NOMO-1 (cell line): ENCODE measurements around the gene KCNK17.
A peak's percentile ranks its signal among the peaks of the same experiment; 100 is the strongest.

Experiments used
- DNase-seq, 2 experiments: peaks; one replicate each; lab custom pipeline; 2025; ENCODE audit not compliant: unreplicated experiment in 2 of 2; lab: John Stamatoyannopoulos, UW

The KCNK17 gene

DNA sequence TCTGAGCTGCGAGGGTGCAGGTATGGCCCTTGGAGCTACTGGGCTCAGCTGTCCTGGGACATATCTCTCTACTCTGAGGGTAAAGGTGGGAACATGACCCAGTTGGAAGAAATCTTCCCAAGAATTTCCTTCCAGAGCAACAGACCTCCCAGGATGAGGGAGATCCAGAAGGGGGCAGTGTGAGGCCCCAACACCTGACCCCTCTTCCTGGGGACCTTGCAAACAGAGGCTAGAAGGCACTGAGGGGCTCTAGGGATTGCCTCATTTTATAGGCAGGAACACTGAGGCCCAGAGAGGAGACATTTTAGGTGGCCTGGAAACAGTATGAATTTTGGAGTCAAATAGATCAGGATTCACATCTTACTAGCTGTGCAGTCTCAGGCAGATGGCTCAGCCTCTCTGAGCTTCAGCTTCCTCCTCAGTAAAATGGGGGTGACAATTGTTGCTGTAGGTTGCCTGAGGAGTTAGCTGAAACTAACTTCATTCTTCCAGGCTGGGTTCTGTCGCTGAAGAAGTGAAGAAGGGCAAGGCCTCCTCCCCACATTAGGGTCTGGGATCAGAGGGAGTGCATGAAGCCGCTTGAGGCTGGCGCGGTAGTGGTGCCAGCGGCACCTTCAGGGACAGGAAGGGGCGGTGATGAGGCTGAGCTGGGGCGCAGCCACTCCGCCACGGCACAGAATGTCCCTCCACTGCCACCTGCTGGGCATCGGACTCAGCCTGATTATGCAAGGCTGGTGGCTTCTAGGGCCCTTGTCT is 11.4 kb downstream of the KCNK17 start:
- DNase-seq: peak; percentile 82 to 87

GRCh38 chr6:39302011-39302410 is 12.2 kb downstream of the KCNK17 start:
- no peak for DNase-seq

GRCh38 chr6:39301606-39302005 is 12.6 kb downstream of the KCNK17 start:
- no peak for DNase-seq

- no peak for DNase-seq
These were observed 13.5 kb downstream of the KCNK17 start for GRCh38 chr6:39300739-39301138.

- no peak for DNase-seq
These were observed 16.2 kb downstream of the KCNK17 start for GRCh38 chr6:39298061-39298460.

DNA sequence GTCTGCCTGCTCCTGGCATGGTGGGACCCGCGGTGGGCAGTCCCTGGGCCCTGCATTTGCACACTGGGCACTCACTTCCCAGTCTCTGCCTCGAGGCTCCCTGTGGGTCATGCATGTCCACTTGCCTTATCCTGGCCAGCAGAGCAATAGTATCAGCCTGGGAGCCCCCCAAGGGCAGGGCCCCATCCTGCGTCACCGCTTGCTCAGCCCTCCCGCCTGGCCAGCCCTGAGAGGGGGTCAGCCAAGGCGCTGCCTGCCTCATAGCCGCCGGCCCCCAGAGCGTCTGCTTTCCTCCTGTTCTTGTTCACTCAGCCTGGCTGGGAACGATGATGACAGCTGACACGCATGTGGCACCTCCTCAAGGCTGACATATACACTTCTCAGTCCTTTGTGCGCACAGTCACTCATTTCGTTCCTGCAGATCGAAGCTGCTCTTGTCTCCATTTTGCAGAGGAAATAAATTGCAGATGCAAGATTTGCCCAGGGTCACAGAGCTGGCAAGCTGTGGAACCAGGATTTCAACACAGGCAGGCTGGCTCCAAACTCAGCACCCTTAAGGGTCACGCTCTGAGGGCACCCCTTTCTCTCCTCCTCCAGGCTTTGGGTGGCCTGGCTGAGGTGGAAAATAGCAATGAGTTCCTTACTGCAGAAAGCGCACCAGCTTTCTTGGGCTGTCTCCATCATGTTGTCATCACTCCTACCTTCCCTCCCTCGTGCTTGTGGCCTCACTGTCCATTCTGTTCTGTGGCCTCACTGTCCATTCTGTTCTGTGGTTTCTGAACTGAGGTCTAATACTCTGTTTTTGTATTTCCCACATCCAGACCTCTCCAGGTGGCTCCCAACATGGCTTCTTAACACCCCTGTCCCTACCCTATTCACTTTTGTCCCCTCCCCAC is 17.2 kb downstream of the KCNK17 start:
- no peak for DNase-seq

- no peak for DNase-seq
These were observed 18.6 kb downstream of the KCNK17 start for GRCh38 chr6:39295611-39296011.

- DNase-seq: no peak
These were observed 19.3 kb downstream of the KCNK17 start for GRCh38 chr6:39294899-39295298.

DNA sequence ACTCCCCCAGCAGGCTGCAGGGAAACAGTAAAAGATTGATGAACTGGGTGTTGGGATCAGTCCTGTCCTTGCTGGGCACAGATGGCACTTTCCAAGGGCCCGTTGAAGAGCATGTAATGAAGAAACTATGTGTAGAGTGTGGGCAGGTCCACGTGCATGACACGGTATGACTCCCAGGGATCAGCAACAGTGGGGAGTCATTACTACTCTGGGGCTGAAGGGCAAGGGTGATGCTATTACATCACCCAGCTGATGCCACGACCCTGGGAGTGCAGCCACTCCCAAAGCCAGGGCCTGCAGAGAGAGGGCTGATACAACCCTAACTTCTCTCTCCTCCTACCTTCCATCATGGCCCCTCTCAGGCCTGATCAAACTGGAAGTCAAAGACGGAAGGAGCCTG is 20.1 kb downstream of the KCNK17 start:
- DNase-seq: no peak

DNA sequence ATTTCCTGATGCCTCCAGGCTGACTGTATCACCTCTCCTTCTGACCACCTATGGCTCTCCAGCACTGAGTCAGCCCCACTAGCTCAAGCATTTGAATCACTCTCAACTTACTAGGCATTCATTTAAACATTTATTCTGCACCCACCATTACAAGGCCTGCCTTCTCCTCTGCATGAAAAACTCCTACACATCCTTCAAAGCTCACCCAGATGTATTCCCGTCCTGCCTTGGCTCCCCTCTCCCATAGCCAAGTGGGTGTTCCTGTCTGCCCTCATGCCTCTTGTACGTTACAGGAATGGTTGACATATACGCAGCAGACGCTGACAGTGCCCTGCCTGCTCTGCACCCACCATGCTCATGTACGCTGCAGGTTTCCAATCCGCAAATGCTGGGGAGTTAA is 21.6 kb downstream of the KCNK17 start:
- no peak for DNase-seq

DNA sequence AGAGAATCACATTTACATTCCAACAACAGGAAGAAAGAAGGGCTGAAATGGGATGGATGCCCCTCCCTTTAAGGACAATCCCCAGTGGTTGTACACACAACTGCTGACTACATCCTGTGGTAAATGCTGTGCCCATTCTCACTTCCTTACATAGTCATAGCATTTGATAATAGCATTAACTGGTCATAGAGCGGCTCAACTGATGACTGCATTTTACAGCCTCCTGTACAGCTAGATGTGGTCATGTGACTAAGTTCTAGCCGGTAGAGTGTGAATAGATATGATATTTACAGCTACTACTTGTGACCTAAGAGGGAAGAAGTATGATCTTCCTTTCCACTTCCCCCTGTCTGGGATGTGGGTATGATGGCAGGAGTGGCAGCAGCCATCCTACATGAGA is 24.7 kb downstream of the KCNK17 start:
- peak in 1 of 2 experiments; percentile 21 for DNase-seq

DNA sequence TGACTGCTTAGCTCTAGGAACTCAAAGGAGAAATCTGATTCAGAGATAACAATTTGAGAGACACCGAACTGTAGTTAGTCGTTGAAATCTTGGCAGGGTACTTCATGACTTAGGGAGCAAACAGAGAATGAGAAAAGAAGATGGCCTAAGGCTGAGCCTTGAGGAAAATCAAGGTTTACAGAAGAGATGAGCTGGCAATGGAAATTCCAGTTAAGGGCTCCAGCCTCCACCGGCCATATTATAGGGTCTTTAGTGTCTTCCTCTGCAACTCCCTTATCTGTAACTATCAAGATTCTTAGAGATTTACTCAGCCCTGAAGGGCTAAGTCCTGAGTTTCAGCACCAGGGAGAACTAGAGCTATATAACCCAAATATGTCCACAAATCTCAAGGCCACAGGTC is 26.6 kb downstream of the KCNK17 start:
- DNase-seq: no peak

DNA sequence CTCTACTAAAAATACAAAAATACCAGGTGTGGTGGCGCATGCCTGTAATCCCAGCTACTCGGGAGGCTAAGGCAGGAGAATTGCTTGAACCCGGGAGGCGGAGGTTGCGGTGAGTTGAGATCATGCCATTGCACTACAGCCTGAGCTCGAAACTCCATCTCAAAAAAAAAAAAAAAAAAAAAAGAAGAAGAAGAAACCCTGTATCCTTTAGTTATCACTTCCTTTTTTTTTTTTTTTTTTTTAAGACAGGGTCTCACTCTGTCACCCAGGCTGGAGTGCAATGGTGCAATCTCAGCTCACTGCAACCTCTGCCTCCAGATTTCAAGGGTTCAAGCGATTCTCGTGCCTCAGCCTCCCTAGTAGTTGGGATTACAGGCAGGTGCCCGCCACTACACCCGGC is 27.6 kb downstream of the KCNK17 start:
- peak in 1 of 2 experiments; percentile 38 for DNase-seq

DNA sequence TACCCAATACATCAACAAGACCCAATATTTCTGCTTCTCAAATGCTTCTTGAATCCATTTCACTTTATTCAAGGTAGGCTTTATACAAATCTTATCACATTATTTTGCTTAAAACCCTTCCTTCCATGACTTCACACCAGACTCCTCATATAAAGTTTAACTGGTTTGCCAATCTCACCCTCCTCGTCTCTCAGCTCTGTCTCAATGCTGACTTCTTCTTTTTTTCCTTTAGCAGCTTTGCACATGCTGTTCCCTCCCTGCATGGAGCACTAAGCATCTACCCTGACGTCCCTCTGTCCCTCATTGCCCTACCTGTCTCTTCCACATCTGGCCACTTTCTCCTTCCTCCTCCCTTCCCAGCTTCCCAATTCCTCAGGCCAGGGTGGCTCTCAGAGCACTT is 31.4 kb downstream of the KCNK17 start:
- DNase-seq: peak in 1 of 2 experiments; percentile 57

DNA sequence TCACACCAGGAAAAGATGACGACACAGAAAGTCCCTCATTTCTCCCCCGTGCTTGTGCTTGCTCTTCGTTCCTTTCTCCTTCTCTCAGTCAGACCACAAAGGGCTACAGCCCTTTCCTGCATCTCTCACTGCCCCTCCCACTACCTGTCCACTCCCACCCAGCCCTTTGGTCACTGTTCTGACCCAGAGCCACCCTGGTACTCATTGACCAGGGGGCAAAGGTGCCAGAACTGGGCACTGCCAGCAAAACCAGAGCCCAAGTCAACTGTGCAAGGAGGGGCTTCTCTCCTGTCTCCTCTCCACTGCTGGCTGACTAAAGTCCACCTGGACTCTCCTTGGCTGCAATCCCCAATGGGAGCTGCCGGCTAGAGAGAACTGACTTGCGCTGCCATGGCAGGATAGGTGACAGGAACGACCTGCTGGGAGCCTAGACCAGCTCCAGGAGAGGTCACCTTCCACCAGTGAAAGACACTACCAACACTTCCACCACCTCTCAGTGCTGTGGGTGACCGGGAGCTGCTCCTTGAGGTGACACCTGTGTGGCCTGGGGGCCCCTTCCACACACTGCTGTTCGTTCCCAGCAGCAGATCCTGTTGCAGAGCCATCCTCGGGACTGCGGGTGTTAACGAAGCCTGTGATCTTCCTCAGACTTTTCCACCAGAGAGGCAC is 32.8 kb downstream of the KCNK17 start:
- DNase-seq: no peak

GRCh38 chr6:39280247-39280731 is 33.9 kb downstream of the KCNK17 start:
- DNase-seq: no peak

- no peak for DNase-seq
These were observed 34.7 kb downstream of the KCNK17 start for GRCh38 chr6:39279539-39279938.

DNA sequence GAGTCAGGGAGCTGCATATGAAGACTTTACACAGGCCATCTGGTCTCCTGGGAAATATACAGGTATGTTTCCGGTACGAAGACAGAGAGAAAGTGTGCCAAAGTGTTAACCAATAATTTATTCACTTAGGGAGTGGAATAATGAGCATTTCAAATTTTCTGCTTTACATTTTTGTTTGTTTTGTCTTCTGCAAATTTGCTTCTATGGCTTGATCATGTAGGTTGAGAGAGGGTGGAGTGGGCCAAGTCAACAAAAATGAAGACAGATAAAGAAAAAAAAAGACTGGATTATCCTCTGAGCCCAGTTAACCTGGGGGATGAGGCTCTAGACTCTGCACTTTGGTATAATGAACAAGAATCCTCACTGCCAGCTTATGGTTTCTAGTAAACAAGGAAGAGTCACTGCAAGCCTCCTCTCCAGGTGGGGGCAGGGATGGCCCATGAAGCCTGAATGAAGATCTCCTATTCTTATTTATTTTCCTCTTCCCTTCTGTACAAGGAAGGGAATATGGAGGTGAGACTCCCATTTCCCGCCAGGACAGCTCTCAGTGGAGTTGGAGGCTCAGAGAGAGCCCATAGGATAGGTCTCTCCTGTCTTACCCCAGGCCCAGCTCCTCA is 37.7 kb downstream of the KCNK17 start:
- no peak for DNase-seq

DNA sequence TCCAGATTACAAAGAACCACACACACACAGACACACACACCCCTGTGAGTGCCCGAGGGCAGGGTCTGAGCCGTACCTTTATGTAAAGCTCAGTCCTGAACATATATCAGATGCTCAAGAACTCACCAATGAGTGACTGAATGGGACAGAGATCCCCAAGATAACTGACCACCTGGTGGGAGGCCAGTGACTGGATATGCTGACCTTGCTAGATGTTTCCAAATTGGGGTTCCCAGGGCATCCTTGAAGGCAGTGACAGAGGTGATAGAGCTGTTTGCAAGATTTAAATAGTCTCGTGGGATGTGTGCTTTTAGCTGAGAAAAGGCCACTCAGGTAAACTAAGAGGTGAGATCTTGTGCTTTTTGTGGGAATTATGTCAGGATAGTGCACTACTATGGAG is 39.3 kb downstream of the KCNK17 start:
- no peak for DNase-seq

GRCh38 chr6:39274471-39274870 is 39.7 kb downstream of the KCNK17 start:
- DNase-seq: no peak

DNA sequence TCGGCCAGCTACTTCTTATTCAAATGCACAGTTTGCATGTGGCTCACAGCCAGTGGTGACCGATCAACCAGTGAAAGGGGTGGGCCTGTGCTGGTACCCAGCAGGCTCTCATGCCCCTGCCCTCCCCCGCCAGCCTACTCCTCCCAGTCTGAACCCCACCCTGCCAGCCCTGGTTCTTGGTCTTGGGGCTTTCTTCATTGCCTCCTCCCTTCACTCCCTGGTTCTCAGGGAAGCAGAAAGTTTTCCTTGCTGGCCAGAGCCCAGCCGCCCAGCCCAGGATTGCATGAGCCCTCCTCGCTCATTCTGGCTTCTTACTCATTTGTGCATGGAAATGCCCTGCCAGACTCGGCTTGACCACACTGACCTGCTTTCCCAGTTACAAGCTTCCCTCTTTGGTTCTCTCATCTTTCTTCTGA is 40.8 kb downstream of the KCNK17 start:
- DNase-seq: no peak
